ENCODE results near the gene METTL5. TPM values are rescaled to one million over a fixed set of nuclear protein-coding genes. Genes with fewer than 3 reads are reported as not detected.

METTL5 gene
- total RNA-seq, 1 donor from 2014 or later: 22.1 TPM

DNA sequence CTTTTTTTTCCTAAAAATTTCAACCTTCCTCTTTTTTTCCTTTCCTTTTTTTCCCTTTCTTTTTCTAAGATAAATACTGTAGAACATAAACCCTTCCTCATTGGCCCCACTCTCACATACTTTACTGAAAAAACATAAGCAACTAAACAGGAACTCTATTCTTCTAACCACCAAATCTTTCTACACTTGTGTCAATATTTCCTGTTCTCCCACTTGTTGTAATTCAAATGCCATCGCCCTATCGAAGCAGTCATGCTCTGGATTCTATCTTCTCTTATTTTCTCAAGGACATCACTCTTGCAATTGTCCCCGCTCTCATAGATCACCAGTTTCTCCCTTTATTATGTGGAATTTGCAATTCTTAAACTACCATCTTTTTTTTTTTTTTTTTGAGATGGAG is 46.3 kb downstream of the METTL5 start:
- H3K27me3 ChIP-seq: no peaks in the 10 kb centered on the region
- intact Hi-C loops (cut with DNase I): no loop called here
- TF ChIP-seq, protein P1, sequence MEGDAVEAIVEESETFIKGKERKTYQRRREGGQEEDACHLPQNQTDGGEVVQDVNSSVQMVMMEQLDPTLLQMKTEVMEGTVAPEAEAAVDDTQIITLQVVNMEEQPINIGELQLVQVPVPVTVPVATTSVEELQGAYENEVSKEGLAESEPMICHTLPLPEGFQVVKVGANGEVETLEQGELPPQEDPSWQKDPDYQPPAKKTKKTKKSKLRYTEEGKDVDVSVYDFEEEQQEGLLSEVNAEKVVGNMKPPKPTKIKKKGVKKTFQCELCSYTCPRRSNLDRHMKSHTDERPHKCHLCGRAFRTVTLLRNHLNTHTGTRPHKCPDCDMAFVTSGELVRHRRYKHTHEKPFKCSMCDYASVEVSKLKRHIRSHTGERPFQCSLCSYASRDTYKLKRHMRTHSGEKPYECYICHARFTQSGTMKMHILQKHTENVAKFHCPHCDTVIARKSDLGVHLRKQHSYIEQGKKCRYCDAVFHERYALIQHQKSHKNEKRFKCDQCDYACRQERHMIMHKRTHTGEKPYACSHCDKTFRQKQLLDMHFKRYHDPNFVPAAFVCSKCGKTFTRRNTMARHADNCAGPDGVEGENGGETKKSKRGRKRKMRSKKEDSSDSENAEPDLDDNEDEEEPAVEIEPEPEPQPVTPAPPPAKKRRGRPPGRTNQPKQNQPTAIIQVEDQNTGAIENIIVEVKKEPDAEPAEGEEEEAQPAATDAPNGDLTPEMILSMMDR (IDR thresholded peaks at IDR 0.05): no peak
- TF ChIP-seq POLR2AphosphoS5 (IDR thresholded peaks at IDR 0.05; ENCODE audit: insufficient read depth in 1 of 2, low read depth in 1 of 2) (no peak), POLR2A (IDR thresholded peaks at IDR 0.05) (no peak)
- peaks cover 5% of the 10 kb centered on the region for H3K4me1 ChIP-seq
- H3K4me3 ChIP-seq: no peak overlapping the region
- no peak for DNase-seq (ENCODE audit: extremely low spot score in 2 of 2)
- H3K27ac ChIP-seq: no peak overlapping the region
- no peaks in the 10 kb centered on the region for H3K36me3 ChIP-seq
- no peaks in the 10 kb centered on the region for H3K9me3 ChIP-seq

DNA sequence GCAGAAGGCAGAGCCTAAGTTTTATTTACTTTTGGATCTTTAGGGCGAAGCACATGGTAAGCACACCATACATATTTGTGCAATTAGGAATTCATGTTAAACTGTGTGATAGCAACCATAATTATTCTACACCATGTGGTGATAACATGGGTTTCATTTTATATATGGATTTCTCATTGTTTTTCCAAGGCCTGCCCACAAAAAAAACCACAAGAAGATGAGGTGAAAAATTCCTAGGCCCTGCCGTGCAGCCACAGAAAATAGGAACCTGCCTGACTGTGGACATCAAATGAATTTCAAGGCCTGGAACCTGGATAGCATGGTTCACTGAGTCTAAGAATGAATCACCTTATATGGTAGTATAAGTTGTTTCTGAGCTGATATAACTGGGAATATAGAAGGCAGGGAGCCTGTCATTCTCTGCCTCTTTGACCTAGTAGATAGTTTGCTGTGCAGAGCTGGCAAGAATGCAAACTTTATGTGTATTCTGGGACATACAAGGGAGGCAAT is 48.4 kb downstream of the METTL5 start:
- TF ChIP-seq POLR2A (IDR thresholded peaks at IDR 0.05) (no peak), POLR2AphosphoS5 (IDR thresholded peaks at IDR 0.05; ENCODE audit: insufficient read depth in 1 of 2, low read depth in 1 of 2) (no peak)
- TF ChIP-seq, protein P1 (IDR thresholded peaks at IDR 0.05): no peak
- Histone ChIP-seq H3K4me3 (no peak overlapping the region), H3K4me1 (peaks cover 5% of the 10 kb centered on the region), H3K9me3 (no peaks in the 10 kb centered on the region), H3K27ac (peak overlapping the region; percentile 7), H3K27me3 (no peaks in the 10 kb centered on the region), H3K36me3 (no peaks in the 10 kb centered on the region)
- intact Hi-C loops (cut with DNase I): no loop called here
- DNase-seq (ENCODE audit: extremely low spot score in 2 of 2): no peak

DNA sequence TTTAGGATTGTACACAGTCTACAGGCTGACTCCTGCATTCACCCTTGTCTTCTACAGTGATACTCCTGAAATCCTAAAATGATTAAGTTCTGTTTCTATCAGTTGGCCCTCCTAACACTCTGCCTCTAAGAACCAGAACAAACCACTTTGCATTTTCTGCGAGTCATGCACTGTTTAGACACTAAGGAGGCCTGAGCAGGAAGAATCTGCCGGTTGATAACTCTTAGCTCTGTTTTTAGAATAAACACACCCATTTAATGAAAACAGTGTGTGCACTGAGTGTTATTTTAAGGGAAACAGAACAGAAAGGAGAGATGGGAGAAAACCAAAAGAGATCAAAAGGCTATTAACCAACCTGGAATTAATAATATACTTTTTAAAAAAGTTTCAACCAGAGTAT is 48.9 kb downstream of the METTL5 start:
- intact Hi-C loops (cut with DNase I): no loop called here
- TF ChIP-seq POLR2AphosphoS5 (IDR thresholded peaks at IDR 0.05; ENCODE audit: insufficient read depth in 1 of 2, low read depth in 1 of 2) (no peak), POLR2A (IDR thresholded peaks at IDR 0.05) (no peak)
- TF ChIP-seq, protein P1 (IDR thresholded peaks at IDR 0.05): no peak
- H3K4me1 ChIP-seq: peaks cover 5% of the 10 kb centered on the region
- DNase-seq (ENCODE audit: extremely low spot score in 2 of 2): no peak
- no peaks in the 10 kb centered on the region for H3K9me3 ChIP-seq
- H3K4me3 ChIP-seq: no peak overlapping the region
- no peaks in the 10 kb centered on the region for H3K36me3 ChIP-seq
- no peak overlapping the region for H3K27ac ChIP-seq
- no peaks in the 10 kb centered on the region for H3K27me3 ChIP-seq

DNA sequence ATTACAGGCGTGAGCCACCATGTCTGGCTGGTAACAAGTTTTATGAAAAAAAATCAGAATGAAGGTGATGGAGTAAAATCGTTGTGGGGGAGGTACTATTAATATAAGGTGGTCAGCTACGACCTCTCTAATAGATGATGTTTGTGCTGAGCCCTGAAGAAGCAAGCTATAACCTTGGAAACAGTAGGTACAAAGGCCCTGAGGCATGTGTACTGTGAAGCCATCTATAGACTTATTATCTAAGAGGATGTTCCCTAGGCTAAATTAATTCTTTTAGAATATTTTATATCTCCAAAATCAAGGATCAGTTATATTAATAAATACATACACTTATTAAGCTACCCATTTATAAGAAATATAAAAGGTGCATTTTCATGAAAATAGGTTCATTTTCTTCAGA is 49.4 kb downstream of the METTL5 start:
- DNase-seq (ENCODE audit: extremely low spot score in 2 of 2): no peak
- Histone ChIP-seq H3K9me3 (no peaks in the 10 kb centered on the region), H3K4me1 (peaks cover 5% of the 10 kb centered on the region), H3K27ac (no peak overlapping the region), H3K27me3 (no peaks in the 10 kb centered on the region), H3K4me3 (no peak overlapping the region), H3K36me3 (no peaks in the 10 kb centered on the region)
- intact Hi-C loops (cut with DNase I): no loop called here
- no peak for TF ChIP-seq POLR2A (IDR thresholded peaks at IDR 0.05)
- no peak for TF ChIP-seq POLR2AphosphoS5 (IDR thresholded peaks at IDR 0.05; ENCODE audit: insufficient read depth in 1 of 2, low read depth in 1 of 2)
- TF ChIP-seq, protein P1 (IDR thresholded peaks at IDR 0.05): no peak

DNA sequence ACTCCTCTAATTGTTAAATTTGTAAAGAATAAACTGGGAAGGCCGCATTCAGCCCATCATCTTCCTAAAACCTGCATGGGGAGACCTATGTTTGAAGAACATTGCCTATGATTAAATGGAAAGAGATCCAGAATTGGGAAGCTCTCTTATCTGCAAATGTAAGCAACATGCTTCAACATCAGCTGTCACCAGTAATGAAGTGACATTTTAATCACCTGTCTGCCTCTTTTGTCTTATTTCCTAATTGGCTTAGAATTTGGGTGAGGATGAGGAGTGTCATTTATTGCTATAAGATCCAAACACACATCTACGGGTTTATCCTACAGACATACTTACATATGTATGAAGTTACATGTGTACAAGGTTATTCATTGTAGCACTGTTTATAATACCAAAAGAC is 52.1 kb downstream of the METTL5 start:
- no peak for DNase-seq (ENCODE audit: extremely low spot score in 2 of 2)
- Histone ChIP-seq H3K27ac (no peak overlapping the region), H3K4me1 (peaks cover 10% of the 10 kb centered on the region), H3K36me3 (no peaks in the 10 kb centered on the region), H3K27me3 (no peaks in the 10 kb centered on the region), H3K4me3 (no peak overlapping the region), H3K9me3 (no peaks in the 10 kb centered on the region)
- intact Hi-C loops (cut with DNase I): loop anchor here (5.0 kb wide), 1 partner anchor 895 kb away; no protein-coding TSS in a partner anchor
- TF ChIP-seq, protein P1 (IDR thresholded peaks at IDR 0.05): no peak
- TF ChIP-seq POLR2AphosphoS5 (IDR thresholded peaks at IDR 0.05; ENCODE audit: insufficient read depth in 1 of 2, low read depth in 1 of 2) (no peak), POLR2A (IDR thresholded peaks at IDR 0.05) (no peak)

Data from vagina (tissue), 2 donors.